Epithelial cell of esophagus (primary cell): ENCODE measurements around the gene IFITM10.
A peak's percentile ranks its signal among the peaks of the same experiment; 100 is the strongest.

Experiments
- DNase-seq: peaks from one replicate; pipeline ENCODE4 v3.0.0; 2010; ENCODE audit warnings: low read depth
- H3K4me3 ChIP-seq: 2 replicates; pipeline ENCODE4 v1.5.1; 2011; ENCODE audit warnings: mild to moderate bottlenecking, low read length, control low read depth
- CTCF ChIP-seq: IDR thresholded peaks from 2 replicates; pipeline ENCODE4 v1.5.1; 2011; ENCODE audit warnings: low read depth, mild to moderate bottlenecking, low read length, control low read depth, inconsistent platforms; ENCODE audit not compliant: insufficient read depth; ENCODE audit errors: missing control alignments

The IFITM10 gene

GRCh38 chr11:1744891-1745700 is 5.3 kb downstream of the IFITM10 start:
- no peak overlapping the region for H3K4me3 ChIP-seq
- no peak for DNase-seq
- TF ChIP-seq CTCF, result no peak

- no peak for DNase-seq
- no peak overlapping the region for H3K4me3 ChIP-seq
- peak; percentile 26 for TF ChIP-seq CTCF
Observed at GRCh38 chr11:1744137-1744886, 6.1 kb downstream of the IFITM10 start.

- no peak for DNase-seq
- no peak for TF ChIP-seq CTCF
- H3K4me3 ChIP-seq, result no peak overlapping the region
Observed at GRCh38 chr11:1743585-1744136, 6.7 kb downstream of the IFITM10 start.

DNA sequence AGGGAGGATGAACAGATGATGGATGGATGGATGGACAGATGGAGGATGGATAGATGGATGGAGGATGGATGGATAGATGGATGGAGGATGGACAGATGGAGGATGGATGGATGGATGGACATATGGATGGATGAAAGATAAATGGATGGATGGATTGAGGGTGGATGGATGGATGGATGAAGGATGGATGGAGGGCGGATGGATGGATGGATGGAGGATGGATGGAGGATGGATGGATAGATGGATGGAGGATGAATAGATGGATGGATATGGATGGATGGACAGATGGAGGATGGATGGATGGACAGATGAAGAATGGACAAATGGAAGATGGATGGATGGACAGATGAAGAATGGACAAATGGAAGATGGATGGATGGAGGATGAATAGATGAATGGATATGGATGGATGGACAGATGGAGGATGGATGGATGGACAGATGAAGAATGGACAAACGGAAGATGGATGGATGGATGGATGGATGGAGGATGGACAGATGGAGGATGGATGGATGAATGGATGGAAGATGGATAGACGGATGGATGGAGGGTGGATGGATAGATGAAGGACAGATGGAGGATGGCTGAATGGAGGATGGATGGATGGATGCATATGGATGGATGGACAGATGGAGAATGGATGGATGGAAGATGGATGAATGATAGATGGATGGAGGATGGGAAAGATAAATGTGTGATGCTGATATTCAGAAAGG is 7.4 kb downstream of the IFITM10 start:
- no peak for TF ChIP-seq CTCF
- H3K4me3 ChIP-seq, result no peak overlapping the region

GRCh38 chr11:1742371-1742770 is 8.0 kb downstream of the IFITM10 start:
- no peak for TF ChIP-seq CTCF
- no peak overlapping the region for H3K4me3 ChIP-seq
- peak; percentile 53 for DNase-seq

More for the DNA sequence above, 7.4 kb downstream of the IFITM10 start:
- DNase-seq, result no peak

DNA sequence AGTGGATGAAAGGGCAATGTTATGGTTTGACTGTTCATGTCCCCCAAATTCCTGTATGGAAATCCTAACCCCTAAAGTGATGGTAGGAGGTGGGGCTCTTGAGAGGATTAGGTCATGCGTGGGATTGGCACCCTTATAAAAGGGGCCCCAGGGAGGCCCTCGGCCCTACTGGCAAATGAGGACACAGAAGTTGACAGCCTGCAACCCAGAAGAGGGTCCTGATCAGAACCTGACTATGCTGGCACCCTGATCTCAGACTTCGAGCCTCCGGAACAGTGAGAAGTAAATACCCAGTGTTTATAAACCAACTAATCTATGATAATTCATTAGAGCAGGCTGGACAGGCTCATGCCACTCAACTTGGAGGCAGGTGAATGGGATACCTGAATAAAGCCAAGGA is 8.7 kb downstream of the IFITM10 start:
- no peak overlapping the region for H3K4me3 ChIP-seq
- DNase-seq, result no peak
- no peak for TF ChIP-seq CTCF
